Astrocyte of the spinal cord (primary cell): ENCODE data around the gene USP4.
"Not testable (repeated sequence)": the region's sequence is repeated elsewhere in the genome, so short reads cannot be mapped to it uniquely, and the experiment has no call there.

Experiments used
- DNase-seq: peaks from one replicate; pipeline ENCODE4 v3.0.0; 2011; ENCODE audit warnings: low read depth, low spot score
- H3K4me3 ChIP-seq: 2 replicates; pipeline ENCODE4 v1.5.1; 2011; ENCODE audit warnings: low read depth, mild to moderate bottlenecking, low read length, moderate library complexity
- in situ Hi-C: cut with HindIII; loops from 2 replicates; pipeline ENCODE4 v1.10.0; 2017; ENCODE audit warnings: low sequenced_read_pairs
- TF ChIP-seq, protein P1 (sequence below): IDR thresholded peaks from 2 replicates; pipeline ENCODE4 v1.5.1; 2012; ENCODE audit warnings: low read depth, mild to moderate bottlenecking, low read length, inconsistent platforms

Gene USP4

DNA sequence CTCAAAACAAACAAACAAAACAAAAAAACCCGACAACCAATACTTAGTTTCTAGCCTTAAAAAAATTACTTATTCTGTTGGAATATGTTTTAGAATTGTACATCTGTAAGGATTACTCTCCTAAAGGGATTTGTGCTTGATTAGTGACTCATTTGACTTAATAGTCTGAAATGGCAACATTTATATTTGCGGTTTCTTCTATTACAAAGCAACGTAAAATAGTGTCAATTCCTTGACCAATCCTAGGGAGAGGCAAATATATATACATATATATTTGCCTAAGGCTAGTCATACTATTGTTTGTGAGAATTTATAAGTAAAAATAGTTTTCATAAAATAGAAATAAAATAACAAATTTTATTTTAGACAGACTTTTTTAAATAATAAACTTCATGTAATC, 102.5 kb downstream of the USP4 start:
- in situ Hi-C loops, result no loop called here
- DNase-seq, result no peak
- TF ChIP-seq, protein P1, sequence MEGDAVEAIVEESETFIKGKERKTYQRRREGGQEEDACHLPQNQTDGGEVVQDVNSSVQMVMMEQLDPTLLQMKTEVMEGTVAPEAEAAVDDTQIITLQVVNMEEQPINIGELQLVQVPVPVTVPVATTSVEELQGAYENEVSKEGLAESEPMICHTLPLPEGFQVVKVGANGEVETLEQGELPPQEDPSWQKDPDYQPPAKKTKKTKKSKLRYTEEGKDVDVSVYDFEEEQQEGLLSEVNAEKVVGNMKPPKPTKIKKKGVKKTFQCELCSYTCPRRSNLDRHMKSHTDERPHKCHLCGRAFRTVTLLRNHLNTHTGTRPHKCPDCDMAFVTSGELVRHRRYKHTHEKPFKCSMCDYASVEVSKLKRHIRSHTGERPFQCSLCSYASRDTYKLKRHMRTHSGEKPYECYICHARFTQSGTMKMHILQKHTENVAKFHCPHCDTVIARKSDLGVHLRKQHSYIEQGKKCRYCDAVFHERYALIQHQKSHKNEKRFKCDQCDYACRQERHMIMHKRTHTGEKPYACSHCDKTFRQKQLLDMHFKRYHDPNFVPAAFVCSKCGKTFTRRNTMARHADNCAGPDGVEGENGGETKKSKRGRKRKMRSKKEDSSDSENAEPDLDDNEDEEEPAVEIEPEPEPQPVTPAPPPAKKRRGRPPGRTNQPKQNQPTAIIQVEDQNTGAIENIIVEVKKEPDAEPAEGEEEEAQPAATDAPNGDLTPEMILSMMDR, result no peak
- H3K4me3 ChIP-seq, result no peak overlapping the region

DNA sequence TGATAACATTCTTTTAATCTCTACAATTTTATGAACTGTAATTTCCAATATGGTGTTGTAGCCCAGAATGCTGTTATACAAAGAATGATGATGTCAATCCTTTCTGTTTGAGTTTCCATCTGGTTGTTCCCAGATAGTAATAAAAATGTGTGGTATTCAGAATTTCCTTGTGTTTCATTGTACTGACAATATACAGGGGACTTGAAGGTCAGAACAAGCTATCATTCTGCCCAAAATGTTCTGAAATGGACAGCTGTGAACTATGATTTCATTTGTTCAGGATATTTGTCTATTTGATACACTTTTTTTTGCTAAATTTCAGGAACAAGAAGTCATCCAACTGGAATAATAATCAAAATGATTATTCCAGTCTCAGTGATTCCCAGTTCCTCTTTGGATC, 103.6 kb downstream of the USP4 start:
- DNase-seq, result no peak
- in situ Hi-C loops, result no loop called here
- no peak overlapping the region for H3K4me3 ChIP-seq
- TF ChIP-seq, protein P1, result no peak

DNA sequence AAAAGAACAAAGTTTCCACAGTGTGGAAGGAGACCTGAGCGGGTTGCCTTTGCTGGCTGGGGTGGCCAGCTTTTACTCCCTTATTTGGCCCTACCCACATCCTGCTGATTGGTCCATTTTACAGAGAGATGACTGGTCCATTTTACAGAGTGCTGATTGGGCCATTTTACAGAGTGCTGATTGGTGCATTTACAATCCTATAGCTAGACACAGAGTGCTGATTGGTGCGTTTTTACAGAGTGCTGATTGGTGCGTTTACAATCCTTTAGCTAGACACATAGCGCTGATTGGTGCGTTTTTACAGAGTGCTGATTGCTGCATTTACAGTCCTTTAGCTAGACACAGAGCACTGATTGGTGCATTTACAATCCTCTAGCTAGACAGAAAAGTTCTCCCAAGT, 111.0 kb downstream of the USP4 start:
- DNase-seq, in situ Hi-C loops, H3K4me3 ChIP-seq: not testable (repeated sequence)
